GM10847 (cell line): Measurements from ENCODE around the gene PRPF19.

ENCODE experiments used
- POLR2A ChIP-seq: IDR thresholded peaks from 2 replicates; pipeline ENCODE4 v1.6.1; 2011; ENCODE audit not compliant: insufficient read length; ENCODE audit errors: extremely low read depth

PRPF19 gene

DNA sequence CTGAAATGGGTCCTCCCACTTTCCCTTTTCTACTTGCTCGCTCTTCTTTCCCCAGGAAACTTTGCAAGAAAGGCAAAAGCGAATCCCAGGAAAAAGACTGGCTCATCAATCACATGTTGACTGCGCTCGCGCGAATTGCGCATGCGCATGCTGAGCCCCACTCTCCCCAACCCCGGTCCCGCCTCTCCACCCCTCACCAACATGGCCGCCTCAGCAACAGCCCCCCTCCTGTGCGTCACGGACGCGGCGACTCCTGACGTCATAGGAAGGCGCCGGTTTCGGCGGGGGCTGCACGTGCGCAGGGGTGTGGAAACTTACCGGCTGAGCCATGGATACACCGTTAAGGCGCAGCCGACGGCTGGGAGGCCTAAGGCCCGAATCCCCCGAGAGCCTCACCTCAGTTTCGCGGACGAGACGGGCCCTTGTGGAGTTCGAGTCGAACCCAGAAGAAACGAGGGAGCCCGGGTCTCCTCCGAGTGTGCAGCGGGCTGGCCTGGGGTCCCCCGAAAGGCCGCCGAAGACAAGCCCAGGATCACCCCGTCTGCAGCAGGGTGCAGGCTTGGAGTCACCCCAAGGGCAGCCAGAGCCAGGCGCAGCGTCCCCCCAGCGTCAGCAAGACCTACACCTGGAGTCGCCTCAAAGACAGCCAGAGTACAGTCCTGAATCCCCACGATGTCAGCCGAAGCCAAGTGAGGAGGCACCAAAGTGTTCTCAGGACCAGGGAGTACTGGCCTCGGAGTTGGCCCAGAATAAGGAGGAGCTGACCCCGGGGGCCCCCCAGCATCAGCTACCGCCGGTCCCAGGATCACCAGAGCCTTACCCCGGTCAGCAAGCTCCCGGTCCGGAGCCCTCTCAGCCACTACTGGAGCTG is 64.4 kb downstream of the PRPF19 start, which contains the start of gene CCDC86:
CCDC86 (plus strand) TSS at position 317 of the 871 bp plus-strand sequence; CDS start at position 329, 12 bp downstream.
- no peak for TF ChIP-seq POLR2A
